ENCODE data around the gene PACRG.

The PACRG gene

GRCh38 chr6:163335056-163335455 is 607.3 kb downstream of the PACRG start:
- CTCF ChIA-PET, result no interaction called here
- POLR2A ChIA-PET, result no interaction called here
- no peak overlapping the region for H3K4me3 ChIP-seq (ENCODE audit: low read depth, low read length)
- no peak for DNase-seq (ENCODE audit: low read depth, low spot score)
- TF ChIP-seq, protein P1, sequence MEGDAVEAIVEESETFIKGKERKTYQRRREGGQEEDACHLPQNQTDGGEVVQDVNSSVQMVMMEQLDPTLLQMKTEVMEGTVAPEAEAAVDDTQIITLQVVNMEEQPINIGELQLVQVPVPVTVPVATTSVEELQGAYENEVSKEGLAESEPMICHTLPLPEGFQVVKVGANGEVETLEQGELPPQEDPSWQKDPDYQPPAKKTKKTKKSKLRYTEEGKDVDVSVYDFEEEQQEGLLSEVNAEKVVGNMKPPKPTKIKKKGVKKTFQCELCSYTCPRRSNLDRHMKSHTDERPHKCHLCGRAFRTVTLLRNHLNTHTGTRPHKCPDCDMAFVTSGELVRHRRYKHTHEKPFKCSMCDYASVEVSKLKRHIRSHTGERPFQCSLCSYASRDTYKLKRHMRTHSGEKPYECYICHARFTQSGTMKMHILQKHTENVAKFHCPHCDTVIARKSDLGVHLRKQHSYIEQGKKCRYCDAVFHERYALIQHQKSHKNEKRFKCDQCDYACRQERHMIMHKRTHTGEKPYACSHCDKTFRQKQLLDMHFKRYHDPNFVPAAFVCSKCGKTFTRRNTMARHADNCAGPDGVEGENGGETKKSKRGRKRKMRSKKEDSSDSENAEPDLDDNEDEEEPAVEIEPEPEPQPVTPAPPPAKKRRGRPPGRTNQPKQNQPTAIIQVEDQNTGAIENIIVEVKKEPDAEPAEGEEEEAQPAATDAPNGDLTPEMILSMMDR (IDR thresholded peaks at IDR 0.05; ENCODE audit: insufficient read depth, low read length, missing control alignments), result no peak

- no peak overlapping the region for H3K4me3 ChIP-seq (ENCODE audit: low read depth, low read length)
- DNase-seq (ENCODE audit: low read depth, low spot score), result no peak
- CTCF ChIA-PET, result no interaction called here
- POLR2A ChIA-PET, result no interaction called here
- TF ChIP-seq, protein P1 (IDR thresholded peaks at IDR 0.05; ENCODE audit: insufficient read depth, low read length, missing control alignments), result no peak
Measured at GRCh38 chr6:163335671-163336545, 608.1 kb downstream of the PACRG start.

GRCh38 chr6:163336961-163337360 is 609.2 kb downstream of the PACRG start:
- ChIA-PET CTCF (no interaction called here), POLR2A (no interaction called here)
- TF ChIP-seq, protein P1 (IDR thresholded peaks at IDR 0.05; ENCODE audit: insufficient read depth, low read length, missing control alignments), result no peak
- no peak for DNase-seq (ENCODE audit: low read depth, low spot score)
- H3K4me3 ChIP-seq (ENCODE audit: low read depth, low read length), result no peak overlapping the region

GRCh38 chr6:163337958-163338357 is 610.2 kb downstream of the PACRG start:
- TF ChIP-seq, protein P1 (IDR thresholded peaks at IDR 0.05; ENCODE audit: insufficient read depth, low read length, missing control alignments), result no peak
- no peak overlapping the region for H3K4me3 ChIP-seq (ENCODE audit: low read depth, low read length)
- ChIA-PET POLR2A (no interaction called here), CTCF (no interaction called here)
- DNase-seq (ENCODE audit: low read depth, low spot score), result no peak

- TF ChIP-seq, protein P1 (IDR thresholded peaks at IDR 0.05; ENCODE audit: insufficient read depth, low read length, missing control alignments), result no peak
- DNase-seq (ENCODE audit: low read depth, low spot score), result peak; percentile 33
- CTCF ChIA-PET, result interaction anchor here (0.8 to 1.3 kb wide), 4 partner anchors 9 to 16 kb away, joined by 3 read pairs; no protein-coding TSS in a partner anchor
- H3K4me3 ChIP-seq (ENCODE audit: low read depth, low read length), result no peak overlapping the region
- POLR2A ChIA-PET, result interaction anchor here (1.0 kb wide), 1 partner anchor 76 kb away, joined by 3 read pairs; the partner anchor contains the start of gene QKI
Measured at GRCh38 chr6:163338671-163339405, 611.1 kb downstream of the PACRG start.

DNA sequence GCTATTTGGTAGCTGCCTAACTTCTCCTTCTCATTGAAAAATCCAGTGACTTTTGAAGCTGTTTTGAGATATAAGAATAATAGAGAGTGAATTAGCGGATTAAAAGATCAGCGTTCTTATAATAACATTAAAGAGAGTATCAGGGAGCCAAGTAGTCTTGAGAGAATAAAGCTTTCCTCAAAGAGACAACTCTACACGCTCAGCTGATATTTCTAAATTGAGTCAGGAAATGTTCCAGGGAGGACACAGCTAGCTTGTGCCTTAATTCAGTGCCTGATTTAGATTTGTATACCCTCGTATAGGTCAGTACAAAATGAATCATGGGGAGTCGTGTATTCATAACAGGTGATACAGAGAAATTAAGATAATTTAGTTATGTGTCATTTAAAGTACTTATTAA is 611.7 kb downstream of the PACRG start:
- H3K4me3 ChIP-seq (ENCODE audit: low read depth, low read length), result no peak overlapping the region
- TF ChIP-seq, protein P1 (IDR thresholded peaks at IDR 0.05; ENCODE audit: insufficient read depth, low read length, missing control alignments), result no peak
- POLR2A ChIA-PET, result interaction anchor here (1.0 kb wide), 1 partner anchor 75 kb away, joined by 3 read pairs; the partner anchor contains the start of gene QKI
- DNase-seq (ENCODE audit: low read depth, low spot score), result no peak
- CTCF ChIA-PET, result interaction anchor here (0.8 to 1.3 kb wide), 4 partner anchors 9 to 15 kb away, joined by 3 read pairs; no protein-coding TSS in a partner anchor

Measured in AG04449 (cell line).